HepG2 (cell line): ENCODE results near the gene SHISA5. TPM values are rescaled to one million over a fixed set of nuclear protein-coding genes. Genes with fewer than 3 reads are reported as not detected.

Source experiments
- BCL6 ChIP-seq: IDR thresholded peaks from 2 replicates; pipeline ENCODE4 v1.6.1; 2016; ENCODE audit warnings: missing genetic modification reagents, missing compliant biosample characterization
- FOXC1 ChIP-seq: sonication (generic); formaldehyde crosslinking; IDR thresholded peaks from 2 replicates; pipeline ENCODE4 v1.8.0; 2022; ENCODE audit warnings: mild to moderate bottlenecking, missing genetic modification reagents, borderline replicate concordance
- FOXM1 ChIP-seq: sonication (generic); formaldehyde crosslinking; IDR thresholded peaks from 2 replicates; pipeline ENCODE4 v1.5.0; 2020; ENCODE audit warnings: missing genetic modification reagents
- KLF16 ChIP-seq, 2 experiments: sonication (generic) in 1 of 2; formaldehyde crosslinking in 1 of 2; IDR thresholded peaks; 2 replicates each; pipeline versions ENCODE4 v1.6.1 to v1.8.0; 2016 to 2023; ENCODE audit warnings: missing genetic modification reagents in 2 of 2, missing compliant biosample characterization in 1 of 2
- NR3C1 ChIP-seq: sonication (generic); formaldehyde crosslinking; IDR thresholded peaks from 2 replicates; pipeline ENCODE4 v1.4.0; 2020; ENCODE audit warnings: missing genetic modification reagents
- PHF5A ChIP-seq: IDR thresholded peaks from one replicate; pipeline ENCODE4 v1.6.1; 2018; ENCODE audit warnings: low read depth, missing genetic modification reagents; ENCODE audit not compliant: unreplicated experiment
- PLRG1 ChIP-seq: fragments of 450-650 bp; conservative IDR thresholded peaks from 2 replicates; pipeline ENCODE4 v1.6.1; 2016
- REPIN1 ChIP-seq: sonication (generic); formaldehyde crosslinking; IDR thresholded peaks from 2 replicates; pipeline ENCODE4 v1.8.0; 2022; ENCODE audit warnings: missing genetic modification reagents, low read depth, mild to moderate bottlenecking, borderline replicate concordance
- SAP130 ChIP-seq: IDR thresholded peaks from 2 replicates; pipeline ENCODE4 v1.6.1; 2016; ENCODE audit warnings: low read depth
- SIN3A ChIP-seq: IDR thresholded peaks from 2 replicates; pipeline ENCODE4 v1.6.1; 2011; ENCODE audit warnings: low read depth, mild to moderate bottlenecking, control low read depth, low read length, borderline replicate concordance
- SNAPC2 ChIP-seq: sonication (generic); formaldehyde crosslinking; IDR thresholded peaks from 2 replicates; pipeline ENCODE4 v1.8.1; 2022; ENCODE audit warnings: mild to moderate bottlenecking, missing genetic modification reagents
- SOX13 ChIP-seq, 3 experiments: fragments of 450-650 bp in 1 of 3; sonication (generic) in 1 of 3; formaldehyde crosslinking in 1 of 3; IDR thresholded peaks in 2 of 3; conservative IDR thresholded peaks in 1 of 3; 2 replicates each; pipeline versions ENCODE4 v1.5.0 to v1.6.1; 2016 to 2020; ENCODE audit warnings: antibody characterized with exemption in 1 of 3, mild to moderate bottlenecking in 1 of 3, missing compliant biosample characterization in 1 of 3, missing genetic modification reagents in 1 of 3, moderate library complexity in 1 of 3
- SOX6 ChIP-seq, 2 experiments: fragments of 450-650 bp in 1 of 2; sonication (generic) in 1 of 2; formaldehyde crosslinking in 1 of 2; IDR thresholded peaks; 2 replicates each; pipeline versions ENCODE4 v1.4.0 to v1.6.1; 2017 to 2020; ENCODE audit warnings: antibody characterized with exemption in 1 of 2, mild to moderate bottlenecking in 1 of 2, missing genetic modification reagents in 1 of 2
- SRSF1 ChIP-seq: fragments of 200-400 bp; formaldehyde crosslinking; optimal IDR thresholded peaks from 2 replicates; pipeline ENCODE3; 2017; ENCODE audit warnings: mild to moderate bottlenecking, low read depth, low read length, moderate library complexity
- U2AF1 ChIP-seq: fragments of 200-400 bp; formaldehyde crosslinking; optimal IDR thresholded peaks from 2 replicates; pipeline ENCODE3; 2017; ENCODE audit warnings: mild to moderate bottlenecking, low read depth, low read length
- ZBTB21 ChIP-seq: sonication (generic); formaldehyde crosslinking; IDR thresholded peaks from 2 replicates; pipeline ENCODE4 v1.4.0; 2020; ENCODE audit warnings: missing genetic modification reagents
- ZNF138 ChIP-seq: sonication (generic); formaldehyde crosslinking; IDR thresholded peaks from 2 replicates; pipeline ENCODE4 v1.5.0; 2020; ENCODE audit warnings: mild to moderate bottlenecking, low read depth, missing genetic modification reagents
- ZNF207 ChIP-seq: fragments of 450-650 bp; IDR thresholded peaks from 2 replicates; pipeline ENCODE4 v1.6.1; 2016; ENCODE audit warnings: antibody characterized with exemption, borderline replicate concordance
- ZNF619 ChIP-seq: sonication (generic); formaldehyde crosslinking; IDR thresholded peaks from 2 replicates; pipeline ENCODE4 v1.4.0; 2020; ENCODE audit warnings: mild to moderate bottlenecking, missing genetic modification reagents
- polyA plus RNA-seq, 8 experiments: library from polyadenylated mRNA; depleted of rRNA in 3 of 8; stranded (reverse) in 7 of 8; unstranded in 1 of 8; fragments of >200 nt; fragmentation: Illumina TruSeq in 4 of 8; extraction: Trizol in 4 of 8; gene quantifications; 2 replicates each; pipeline versions ENCODE4 v1.2.1 to v1.2.3, GENCODE V29; 2011 to 2016; ENCODE audit warnings: low read depth in 4 of 8, missing spikeins in 1 of 8, mixed read lengths in 1 of 8; ENCODE audit not compliant: insufficient read depth in 1 of 8
- total RNA-seq, 5 experiments: library from RNA; depleted of rRNA; stranded (reverse); fragments of >200 nt; fragmentation: Illumina TruSeq; extraction: Trizol; gene quantifications; 2 replicates each; pipeline ENCODE4 v1.2.3, GENCODE V29; 2016; ENCODE audit warnings: low read depth in 1 of 5
- TF ChIP-seq, protein P1 (sequence below): IDR thresholded peaks from 2 replicates; pipeline ENCODE4 v1.6.1; 2016; ENCODE audit warnings: mild to moderate bottlenecking, missing biosample characterization, missing genetic modification reagents
- TF ChIP-seq, protein P2 (sequence below): sonication (generic); formaldehyde crosslinking; IDR thresholded peaks from 2 replicates; pipeline ENCODE4 v1.4.0; 2020; ENCODE audit warnings: missing genetic modification reagents, borderline replicate concordance
- TF ChIP-seq, protein P3 (sequence below): sonication (generic); formaldehyde crosslinking; IDR thresholded peaks from 2 replicates; pipeline ENCODE4 v1.5.0; 2020; ENCODE audit warnings: missing genetic modification reagents
- TF ChIP-seq, protein P4 (sequence below): sonication (generic); formaldehyde crosslinking; IDR thresholded peaks from 2 replicates; pipeline ENCODE4 v1.4.0; 2020; ENCODE audit warnings: missing genetic modification reagents
- TF ChIP-seq, protein P5 (sequence below): sonication (generic); formaldehyde crosslinking; IDR thresholded peaks from 2 replicates; pipeline ENCODE4 v1.4.0; 2020; ENCODE audit warnings: missing genetic modification reagents

SHISA5 gene
- total and polyA plus RNA-seq, 2 of the 13 experiments (the other 11 are each of a cell fraction or from before 2014, with no cell fraction given) = 75.8 to 91.4 TPM

DNA sequence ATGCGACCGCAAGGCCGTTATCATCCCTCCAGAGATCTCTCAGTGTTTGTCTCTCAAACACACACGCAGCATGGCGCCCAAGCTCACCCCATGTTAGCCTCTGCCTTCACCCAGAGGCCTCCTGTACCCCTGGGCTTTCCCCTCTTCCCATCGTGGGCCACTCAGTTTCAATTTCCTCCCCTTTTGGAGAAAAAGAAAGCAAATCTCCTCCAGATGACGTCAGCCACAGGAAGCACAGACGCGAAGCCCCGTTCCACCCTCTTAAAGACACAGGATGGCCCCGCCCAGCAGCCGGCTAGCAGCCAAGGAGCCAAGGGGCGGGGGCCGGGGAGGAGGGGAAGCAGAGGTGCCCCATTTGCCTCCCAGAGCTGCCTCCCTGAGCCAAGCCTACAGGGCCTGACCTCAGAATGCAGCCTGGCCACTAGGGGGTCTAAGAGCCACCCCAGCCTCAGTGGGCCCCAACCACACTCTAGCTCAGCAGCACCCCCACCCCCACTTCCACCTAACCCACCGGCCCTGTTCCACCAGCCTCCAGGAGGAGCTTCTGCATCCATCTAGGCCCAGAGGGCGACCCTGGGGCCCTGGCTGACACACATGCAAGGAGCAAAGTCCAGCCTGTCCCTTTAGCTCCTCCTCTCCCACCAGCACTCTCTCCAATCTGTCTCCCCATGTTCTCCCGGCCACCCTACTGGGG lies 30.9 kb downstream of the SHISA5 start (continued):
- TF ChIP-seq, protein P1, sequence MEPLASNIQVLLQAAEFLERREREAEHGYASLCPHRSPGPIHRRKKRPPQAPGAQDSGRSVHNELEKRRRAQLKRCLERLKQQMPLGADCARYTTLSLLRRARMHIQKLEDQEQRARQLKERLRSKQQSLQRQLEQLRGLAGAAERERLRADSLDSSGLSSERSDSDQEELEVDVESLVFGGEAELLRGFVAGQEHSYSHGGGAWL = no peak; the same call in 1 of the 2 replicates
- TF ChIP-seq SNAPC2 (CRISPR knock-in tag) (peak; percentile 20; the same call in 1 of the 2 replicates), ZBTB21 (CRISPR knock-in tag) (peak; percentile 27; the same call in 1 of the 2 replicates), NR3C1 (CRISPR knock-in tag) (no peak), REPIN1 (CRISPR knock-in tag) (peak; percentile 69), ZNF138 (no peak), SOX6 (IDR thresholded peaks at IDR 0.05) (no peak), SOX6 (CRISPR knock-in tag; IDR thresholded peaks at IDR 0.05) (peak; percentile 59), U2AF1 (no peak), FOXM1 (CRISPR knock-in tag) (no peak), BCL6 (peak; percentile 24; the same call in 1 of the 2 replicates), SOX13 (IDR thresholded peaks at IDR 0.05) (no peak), SOX13 (CRISPR knock-in tag; conservative IDR thresholded peaks at IDR 0.05 in 1 of 2, IDR thresholded peaks at IDR 0.05 in 1 of 2) (peak in 1 of 2 experiments; percentile 51; a peak in 1 of 4 replicates), PHF5A (CRISPR knock-in tag) (no peak), SIN3A (no peak; the same call in 1 of the 2 replicates), SRSF1 (peak; percentile 61), PLRG1 (no peak), ZNF619 (peak; percentile 70; the same call in 1 of the 2 replicates), ZNF207 (no peak), FOXC1 (CRISPR knock-in tag) (peak; percentile 91), SAP130 (peak; percentile 74), KLF16 (CRISPR knock-in tag; IDR thresholded peaks at IDR 0.05) (peak in 1 of 2 experiments; percentile 35; a peak in 1 of 4 replicates)
- TF ChIP-seq, protein P2, sequence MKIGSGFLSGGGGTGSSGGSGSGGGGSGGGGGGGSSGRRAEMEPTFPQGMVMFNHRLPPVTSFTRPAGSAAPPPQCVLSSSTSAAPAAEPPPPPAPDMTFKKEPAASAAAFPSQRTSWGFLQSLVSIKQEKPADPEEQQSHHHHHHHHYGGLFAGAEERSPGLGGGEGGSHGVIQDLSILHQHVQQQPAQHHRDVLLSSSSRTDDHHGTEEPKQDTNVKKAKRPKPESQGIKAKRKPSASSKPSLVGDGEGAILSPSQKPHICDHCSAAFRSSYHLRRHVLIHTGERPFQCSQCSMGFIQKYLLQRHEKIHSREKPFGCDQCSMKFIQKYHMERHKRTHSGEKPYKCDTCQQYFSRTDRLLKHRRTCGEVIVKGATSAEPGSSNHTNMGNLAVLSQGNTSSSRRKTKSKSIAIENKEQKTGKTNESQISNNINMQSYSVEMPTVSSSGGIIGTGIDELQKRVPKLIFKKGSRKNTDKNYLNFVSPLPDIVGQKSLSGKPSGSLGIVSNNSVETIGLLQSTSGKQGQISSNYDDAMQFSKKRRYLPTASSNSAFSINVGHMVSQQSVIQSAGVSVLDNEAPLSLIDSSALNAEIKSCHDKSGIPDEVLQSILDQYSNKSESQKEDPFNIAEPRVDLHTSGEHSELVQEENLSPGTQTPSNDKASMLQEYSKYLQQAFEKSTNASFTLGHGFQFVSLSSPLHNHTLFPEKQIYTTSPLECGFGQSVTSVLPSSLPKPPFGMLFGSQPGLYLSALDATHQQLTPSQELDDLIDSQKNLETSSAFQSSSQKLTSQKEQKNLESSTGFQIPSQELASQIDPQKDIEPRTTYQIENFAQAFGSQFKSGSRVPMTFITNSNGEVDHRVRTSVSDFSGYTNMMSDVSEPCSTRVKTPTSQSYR = peak; percentile 88
- TF ChIP-seq, protein P3, sequence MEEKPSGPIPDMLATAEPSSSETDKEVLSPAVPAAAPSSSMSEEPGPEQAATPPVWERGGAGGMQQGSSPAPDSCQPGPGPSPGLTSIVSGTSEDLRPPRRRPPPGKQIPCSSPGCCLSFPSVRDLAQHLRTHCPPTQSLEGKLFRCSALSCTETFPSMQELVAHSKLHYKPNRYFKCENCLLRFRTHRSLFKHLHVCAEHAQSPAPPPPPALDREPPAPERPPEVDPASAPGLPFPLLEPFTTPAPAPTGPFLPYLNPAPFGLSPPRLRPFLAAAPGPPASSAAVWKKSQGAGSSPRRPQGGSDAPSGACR = peak; percentile 93; the same call in 1 of the 2 replicates
- TF ChIP-seq, protein P4, sequence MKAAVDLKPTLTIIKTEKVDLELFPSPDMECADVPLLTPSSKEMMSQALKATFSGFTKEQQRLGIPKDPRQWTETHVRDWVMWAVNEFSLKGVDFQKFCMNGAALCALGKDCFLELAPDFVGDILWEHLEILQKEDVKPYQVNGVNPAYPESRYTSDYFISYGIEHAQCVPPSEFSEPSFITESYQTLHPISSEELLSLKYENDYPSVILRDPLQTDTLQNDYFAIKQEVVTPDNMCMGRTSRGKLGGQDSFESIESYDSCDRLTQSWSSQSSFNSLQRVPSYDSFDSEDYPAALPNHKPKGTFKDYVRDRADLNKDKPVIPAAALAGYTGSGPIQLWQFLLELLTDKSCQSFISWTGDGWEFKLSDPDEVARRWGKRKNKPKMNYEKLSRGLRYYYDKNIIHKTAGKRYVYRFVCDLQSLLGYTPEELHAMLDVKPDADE (CRISPR knock-in tag) = no peak
- TF ChIP-seq, protein P5, sequence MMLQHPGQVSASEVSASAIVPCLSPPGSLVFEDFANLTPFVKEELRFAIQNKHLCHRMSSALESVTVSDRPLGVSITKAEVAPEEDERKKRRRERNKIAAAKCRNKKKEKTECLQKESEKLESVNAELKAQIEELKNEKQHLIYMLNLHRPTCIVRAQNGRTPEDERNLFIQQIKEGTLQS (CRISPR knock-in tag) = peak; percentile 56; the same call in 1 of the 2 replicates
